Measurements from ENCODE around the gene PPCS.

GRCh38 chr1:42466030-42466429 lies 9.7 kb downstream of the PPCS start:
- TF ChIP-seq POLR2AphosphoS5 (IDR thresholded peaks at IDR 0.05; ENCODE audit: low read depth, low read length) (no peak), CTCF (IDR thresholded peaks at IDR 0.05; ENCODE audit: control extremely low read depth in 1 of 3, insufficient read depth in 1 of 3, low read depth in 1 of 3, low read length in 3 of 3) (no peak), NRF1 (IDR thresholded peaks at IDR 0.05; ENCODE audit: low read depth, low read length) (no peak)
